ENCODE measurements around the gene SPATA9. TPM values are rescaled to one million over a fixed set of nuclear protein-coding genes. Genes with fewer than 3 reads are reported as not detected.

Gene SPATA9
- total and polyA plus RNA-seq, 9 of the 15 experiments (the other 6 are each of a cell fraction or from before 2014, with no cell fraction given): 0.16 to 5.5 (median 0.39) TPM; not detected in 3

GRCh38 chr5:95730730-95731570 is 48.2 kb upstream of the SPATA9 start, which contains the start of gene RHOBTB3 (continued):
- TF ChIP-seq CREB3 (tag; conservative IDR thresholded peaks at IDR 0.05; ENCODE audit: low read depth): no peak
- no peak for TF ChIP-seq TCFL5 (CRISPR knock-in tag; conservative IDR thresholded peaks at IDR 0.05)
- TF ChIP-seq FOS (IDR thresholded peaks at IDR 0.05; ENCODE audit: extremely low read depth, insufficient read length): no peak
- TF ChIP-seq FOXA3 (CRISPR knock-in tag; conservative IDR thresholded peaks at IDR 0.05 in 1 of 2, IDR thresholded peaks at IDR 0.05 in 1 of 2): peak; percentile 56 to 87
- no peak for TF ChIP-seq NFYB (IDR thresholded peaks at IDR 0.05; ENCODE audit: extremely low read depth, insufficient read length)
- no peak for TF ChIP-seq ZFPM2 (CRISPR knock-in tag; IDR thresholded peaks at IDR 0.05)
- TF ChIP-seq NR3C1 (CRISPR knock-in tag; IDR thresholded peaks at IDR 0.05): no peak
- TF ChIP-seq ZNF354B (CRISPR knock-in tag; IDR thresholded peaks at IDR 0.05): no peak
- TF ChIP-seq RBM34 (IDR thresholded peaks at IDR 0.05; ENCODE audit: borderline replicate concordance, insufficient read depth, low read length): no peak
- TF ChIP-seq ZBTB12 (CRISPR knock-in tag; IDR thresholded peaks at IDR 0.05): no peak
- TF ChIP-seq ZNF609 (CRISPR knock-in tag; IDR thresholded peaks at IDR 0.05; ENCODE audit: borderline replicate concordance): no peak
- no peak for TF ChIP-seq EZH2 (IDR thresholded peaks at IDR 0.05; ENCODE audit: borderline replicate concordance, low read depth, low read length)
- TF ChIP-seq DACH1 (IDR thresholded peaks at IDR 0.05; ENCODE audit: partially characterized antibody): peak; percentile 86
- TF ChIP-seq ZNF253 (CRISPR knock-in tag; conservative IDR thresholded peaks at IDR 0.05): no peak
- TF ChIP-seq ARNT (IDR thresholded peaks at IDR 0.05): peak in 1 of 2 experiments; percentile 80; a peak in 1 of 4 replicates
- TF ChIP-seq SIN3B (IDR thresholded peaks at IDR 0.05; ENCODE audit: low read depth): 0 out of 2 replicates have a peak, but pooled peaks have one; percentile 10
- TF ChIP-seq POLR3A (IDR thresholded peaks at IDR 0.05; ENCODE audit: borderline replicate concordance, extremely low read depth, insufficient read depth, insufficient read length): no peak
- no peak for TF ChIP-seq PTTG1 (tag; IDR thresholded peaks at IDR 0.05; ENCODE audit: low read depth)
- peak in 1 of 2 experiments; percentile 87; a peak in 2 of 4 replicates for TF ChIP-seq KDM4B (IDR thresholded peaks at IDR 0.05; ENCODE audit: borderline replicate concordance in 2 of 2, low read depth in 1 of 2)
- peak; percentile 62; the same call in 1 of the 2 replicates for TF ChIP-seq RB1 (IDR thresholded peaks at IDR 0.05; ENCODE audit: low read depth)
